SHP77 (cell line): ENCODE data around the gene TMEM25.
A peak's percentile ranks its signal among the peaks of the same experiment; 100 is the strongest.
"Not testable (repeated sequence)": the region's sequence is repeated elsewhere in the genome, so short reads cannot be mapped to it uniquely, and the experiment has no call there.

ENCODE experiments used
- DNase-seq, 2 experiments: peaks; one replicate each; lab custom pipeline; 2025; lab: John Stamatoyannopoulos, UW

TMEM25 gene

DNA sequence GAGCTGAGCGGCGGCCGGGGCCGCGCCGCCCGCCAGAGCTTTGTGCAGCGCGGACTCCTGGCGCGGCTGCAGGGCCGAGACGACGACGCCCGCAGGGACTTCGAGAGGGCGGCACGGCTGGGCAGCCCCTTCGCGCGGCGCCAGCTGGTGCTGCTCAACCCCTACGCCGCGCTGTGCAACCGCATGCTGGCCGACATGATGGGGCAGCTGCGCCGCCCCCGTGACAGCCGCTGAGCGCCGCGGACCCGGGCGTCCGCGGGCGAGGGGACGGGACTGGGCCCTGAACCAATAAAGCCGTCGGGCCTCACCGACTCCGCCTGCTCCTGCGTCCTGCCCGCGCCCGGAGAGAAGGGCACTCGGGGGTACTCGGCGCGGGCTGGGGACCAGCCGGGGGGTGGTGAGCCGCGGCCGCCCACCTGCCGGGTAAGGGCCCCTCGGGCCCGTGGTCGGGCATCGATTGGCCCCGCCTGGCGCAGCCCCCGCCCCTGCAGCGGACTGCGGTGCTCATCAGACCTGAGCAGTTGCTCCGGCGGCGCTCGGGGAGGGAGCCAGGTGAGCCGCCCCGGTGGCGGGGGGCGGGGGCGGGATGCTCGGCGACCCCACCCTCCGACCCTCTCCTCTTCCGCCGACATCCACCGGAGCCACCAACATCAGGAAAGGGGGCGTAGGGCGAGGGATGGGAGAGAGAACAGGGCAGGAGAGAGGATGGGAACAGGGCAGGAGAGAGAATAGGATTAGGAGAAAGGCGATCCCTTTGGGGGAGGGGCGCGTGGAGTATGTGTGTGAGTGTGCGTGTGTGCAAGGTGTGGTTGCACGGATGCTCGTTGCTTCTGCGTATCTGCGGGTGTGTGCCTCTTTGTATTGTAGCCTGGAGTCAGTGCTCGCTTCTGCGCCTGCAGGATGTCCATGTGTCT, at the start of gene TMEM25:
Gene TMEM25, plus strand, starts transcription at position 510 of the 914 bp plus-strand sequence. CDS start 610 bp downstream, outside the sequence.
- DNase-seq, result peak; percentile 33 to 59

DNA sequence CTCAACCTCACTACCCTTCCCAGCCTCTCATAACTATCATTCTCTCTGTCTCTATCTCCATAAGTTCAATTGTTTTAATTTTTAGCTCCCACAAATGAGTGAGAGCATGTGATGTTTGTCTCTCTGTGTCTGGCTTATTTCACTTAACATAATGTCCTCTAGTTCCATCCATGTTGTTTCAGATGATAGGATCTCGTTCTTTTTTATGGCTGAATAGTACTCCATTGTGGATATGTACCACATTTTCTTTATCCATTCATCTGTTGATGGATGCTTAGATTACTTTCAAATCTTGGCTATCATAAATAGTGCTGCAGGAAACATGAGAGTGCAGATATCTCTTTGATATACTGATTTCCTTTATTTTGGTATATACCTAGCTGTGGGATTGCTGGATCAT, 49.8 kb upstream of the TMEM25 start:
- not testable (repeated sequence) for DNase-seq

DNA sequence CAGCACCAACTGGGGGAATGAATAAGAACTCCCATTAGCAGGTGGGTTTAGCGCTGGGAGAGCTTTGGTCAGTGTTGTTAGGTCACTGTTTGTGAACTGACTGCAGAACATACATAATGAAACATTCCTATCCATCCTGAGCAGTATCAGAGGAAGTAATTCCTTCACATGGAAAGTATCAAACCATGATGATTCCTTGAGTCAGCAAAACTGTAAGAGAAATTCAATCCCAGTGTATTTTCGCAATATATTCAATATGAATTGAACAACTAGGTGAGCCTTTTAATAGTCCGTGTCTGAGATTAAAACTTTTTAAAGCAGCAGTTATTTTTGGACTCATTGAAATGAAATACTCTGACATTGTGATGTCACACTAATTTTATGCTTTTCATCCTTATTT, 46.6 kb upstream of the TMEM25 start:
- no peak for DNase-seq

DNA sequence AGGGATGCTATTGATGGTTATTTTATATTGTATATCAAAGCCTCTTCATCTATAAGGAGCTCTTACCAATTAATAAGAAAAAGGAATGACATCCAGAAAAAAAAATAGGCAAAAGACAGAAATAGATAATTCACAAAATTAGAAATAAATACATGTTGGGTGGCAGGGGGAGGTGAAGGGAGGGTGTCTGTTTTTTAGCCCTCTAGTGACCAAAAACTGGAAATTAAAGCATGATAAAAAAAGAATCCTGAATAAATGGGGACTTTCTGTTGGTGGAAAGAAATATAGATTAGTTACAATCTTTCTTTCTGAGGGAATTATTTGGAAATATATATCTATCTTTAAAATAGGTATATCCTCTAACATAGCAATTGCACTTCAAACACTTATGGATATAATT, 45.7 kb upstream of the TMEM25 start:
- no peak for DNase-seq

DNA sequence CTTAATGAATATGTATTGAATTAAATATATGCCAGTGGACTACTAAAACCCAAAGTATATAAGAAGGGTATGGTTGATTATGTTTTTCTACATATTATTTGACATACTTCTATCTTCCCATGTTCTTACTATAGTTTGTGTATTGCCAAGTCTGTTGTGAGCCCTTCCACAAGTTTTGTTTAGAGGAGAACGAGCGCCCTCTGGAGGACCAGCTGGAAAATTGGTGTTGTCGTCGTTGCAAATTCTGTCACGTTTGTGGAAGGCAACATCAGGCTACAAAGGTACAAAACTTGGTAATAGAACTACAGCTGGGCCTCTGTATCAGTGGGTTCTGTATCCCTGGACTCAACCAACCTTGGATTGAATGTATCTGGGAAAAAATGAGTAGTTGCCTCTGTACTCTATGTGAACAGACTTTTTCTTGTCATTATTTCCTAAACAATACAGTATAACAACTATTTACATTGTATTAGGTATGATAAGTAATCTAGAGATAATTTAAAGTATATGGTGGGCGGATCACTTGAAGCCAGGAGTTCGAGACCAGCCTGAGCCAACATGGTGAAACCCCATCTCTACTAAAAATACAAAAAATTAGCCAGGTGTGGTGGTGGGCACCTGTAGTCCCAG, 42.4 kb upstream of the TMEM25 start:
- DNase-seq, result peak; percentile 38 to 44

DNA sequence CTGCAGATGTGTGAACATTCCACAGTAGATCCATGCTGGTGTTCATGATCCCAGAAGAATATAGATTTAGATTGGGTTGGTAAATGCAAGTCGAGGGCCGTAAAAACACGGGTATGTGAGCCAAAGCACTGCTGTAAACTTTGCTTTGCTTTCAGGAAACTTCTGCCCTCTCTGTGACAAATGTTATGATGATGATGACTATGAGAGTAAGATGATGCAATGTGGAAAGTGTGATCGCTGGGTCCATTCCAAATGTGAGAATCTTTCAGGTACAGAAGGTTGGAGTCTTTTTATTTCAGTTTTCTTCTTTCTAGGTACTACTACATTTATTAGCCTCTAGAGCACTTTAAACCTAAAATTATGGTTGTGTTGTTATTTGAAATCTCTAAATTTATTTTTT, 40.0 kb upstream of the TMEM25 start:
- no peak for DNase-seq

DNA sequence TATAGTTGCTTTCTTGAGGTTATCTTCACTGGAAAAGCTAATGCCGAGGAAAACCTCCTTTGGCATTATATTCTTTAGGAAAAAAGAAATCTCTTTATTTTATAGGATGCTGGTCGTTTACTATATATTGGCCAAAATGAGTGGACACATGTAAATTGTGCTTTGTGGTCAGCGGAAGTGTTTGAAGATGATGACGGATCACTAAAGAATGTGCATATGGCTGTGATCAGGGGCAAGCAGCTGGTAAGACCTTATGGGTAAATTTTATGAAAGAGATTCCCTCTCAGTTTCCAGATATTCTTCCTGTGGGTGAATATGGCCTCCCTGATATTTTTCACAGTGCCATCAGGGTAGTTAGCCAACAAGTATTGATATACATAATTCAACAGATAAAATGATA, 33.2 kb upstream of the TMEM25 start:
- DNase-seq, result no peak

DNA sequence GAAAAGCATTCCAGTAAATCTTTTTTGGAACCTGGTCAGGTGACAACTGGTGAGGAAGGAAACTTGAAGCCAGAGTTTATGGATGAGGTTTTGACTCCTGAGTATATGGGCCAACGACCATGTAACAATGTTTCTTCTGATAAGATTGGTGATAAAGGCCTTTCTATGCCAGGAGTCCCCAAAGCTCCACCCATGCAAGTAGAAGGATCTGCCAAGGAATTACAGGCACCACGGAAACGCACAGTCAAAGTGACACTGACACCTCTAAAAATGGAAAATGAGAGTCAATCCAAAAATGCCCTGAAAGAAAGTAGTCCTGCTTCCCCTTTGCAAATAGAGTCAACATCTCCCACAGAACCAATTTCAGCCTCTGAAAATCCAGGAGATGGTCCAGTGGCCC, 27.8 kb upstream of the TMEM25 start:
- no peak for DNase-seq

DNA sequence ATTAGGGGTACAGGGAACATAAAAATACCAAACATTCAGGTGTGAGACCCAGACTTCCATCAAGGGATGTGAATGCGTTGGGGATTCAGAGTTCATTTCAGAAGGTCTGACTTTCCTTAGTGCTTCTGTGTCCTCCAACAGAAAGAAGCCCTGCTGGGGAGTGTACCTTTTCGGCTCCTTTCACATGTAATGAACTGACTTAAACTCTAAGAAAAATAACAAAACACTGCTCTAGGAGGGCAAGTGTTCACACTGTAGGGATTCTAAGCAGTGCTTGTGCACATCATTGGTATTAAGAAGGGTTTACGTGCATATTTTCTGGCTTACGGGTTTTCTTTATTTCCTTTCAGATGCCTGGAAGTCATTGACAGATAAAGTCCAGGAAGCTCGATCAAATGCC, 19.4 kb upstream of the TMEM25 start:
- no peak for DNase-seq

DNA sequence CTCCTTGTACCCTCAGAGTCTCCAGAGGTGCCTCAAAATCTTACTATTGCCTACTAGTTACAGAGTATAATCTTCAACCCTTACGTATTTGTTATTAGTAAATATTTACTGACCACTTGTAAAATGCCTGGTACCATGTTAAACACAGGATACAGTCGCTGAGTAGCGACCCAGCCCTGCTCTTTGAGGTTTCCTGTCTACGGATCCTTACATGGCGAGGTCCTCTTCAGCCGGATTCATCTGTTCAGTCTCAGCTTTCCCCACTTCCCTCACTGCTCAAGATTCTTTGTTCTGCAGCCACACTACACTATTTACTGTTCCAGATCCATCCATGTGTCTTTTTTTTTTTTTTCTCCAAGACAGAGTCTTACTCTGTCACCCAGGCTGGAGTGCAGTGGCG, 16.9 kb upstream of the TMEM25 start:
- no peak for DNase-seq

DNA sequence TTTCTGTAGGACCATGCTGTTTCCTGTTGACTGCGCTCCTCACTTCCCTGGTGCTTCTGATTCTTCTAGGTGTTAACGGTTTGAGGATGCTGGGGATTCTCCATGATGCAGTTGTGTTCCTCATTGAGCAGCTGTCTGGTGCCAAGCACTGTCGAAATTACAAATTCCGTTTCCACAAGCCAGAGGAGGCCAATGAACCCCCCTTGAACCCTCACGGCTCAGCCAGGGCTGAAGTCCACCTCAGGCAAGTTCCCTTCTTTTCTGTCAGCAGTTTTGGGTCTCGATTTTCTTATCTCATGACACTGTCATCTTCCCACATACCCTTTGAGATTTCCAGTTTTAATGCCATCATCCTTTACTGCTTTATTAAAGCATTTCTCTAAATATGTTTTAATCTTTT, 11.4 kb upstream of the TMEM25 start:
- DNase-seq, result no peak

DNA sequence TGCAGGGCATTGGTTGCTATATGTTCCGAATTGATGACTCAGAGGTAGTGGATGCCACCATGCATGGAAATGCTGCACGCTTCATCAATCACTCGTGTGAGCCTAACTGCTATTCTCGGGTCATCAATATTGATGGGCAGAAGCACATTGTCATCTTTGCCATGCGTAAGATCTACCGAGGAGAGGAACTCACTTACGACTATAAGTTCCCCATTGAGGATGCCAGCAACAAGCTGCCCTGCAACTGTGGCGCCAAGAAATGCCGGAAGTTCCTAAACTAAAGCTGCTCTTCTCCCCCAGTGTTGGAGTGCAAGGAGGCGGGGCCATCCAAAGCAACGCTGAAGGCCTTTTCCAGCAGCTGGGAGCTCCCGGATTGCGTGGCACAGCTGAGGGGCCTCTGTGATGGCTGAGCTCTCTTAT, 9.1 kb upstream of the TMEM25 start:
- no peak for DNase-seq

DNA sequence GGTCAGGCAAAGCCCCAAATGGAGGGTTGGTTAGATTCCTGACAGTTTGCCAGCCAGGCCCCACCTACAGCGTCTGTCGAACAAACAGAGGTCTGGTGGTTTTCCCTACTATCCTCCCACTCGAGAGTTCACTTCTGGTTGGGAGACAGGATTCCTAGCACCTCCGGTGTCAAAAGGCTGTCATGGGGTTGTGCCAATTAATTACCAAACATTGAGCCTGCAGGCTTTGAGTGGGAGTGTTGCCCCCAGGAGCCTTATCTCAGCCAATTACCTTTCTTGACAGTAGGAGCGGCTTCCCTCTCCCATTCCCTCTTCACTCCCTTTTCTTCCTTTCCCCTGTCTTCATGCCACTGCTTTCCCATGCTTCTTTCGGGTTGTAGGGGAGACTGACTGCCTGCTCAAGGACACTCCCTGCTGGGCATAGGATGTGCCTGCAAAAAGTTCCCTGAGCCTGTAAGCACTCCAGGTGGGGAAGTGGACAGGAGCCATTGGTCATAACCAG, 8.4 kb upstream of the TMEM25 start:
- peak; percentile 4 to 45 for DNase-seq

DNA sequence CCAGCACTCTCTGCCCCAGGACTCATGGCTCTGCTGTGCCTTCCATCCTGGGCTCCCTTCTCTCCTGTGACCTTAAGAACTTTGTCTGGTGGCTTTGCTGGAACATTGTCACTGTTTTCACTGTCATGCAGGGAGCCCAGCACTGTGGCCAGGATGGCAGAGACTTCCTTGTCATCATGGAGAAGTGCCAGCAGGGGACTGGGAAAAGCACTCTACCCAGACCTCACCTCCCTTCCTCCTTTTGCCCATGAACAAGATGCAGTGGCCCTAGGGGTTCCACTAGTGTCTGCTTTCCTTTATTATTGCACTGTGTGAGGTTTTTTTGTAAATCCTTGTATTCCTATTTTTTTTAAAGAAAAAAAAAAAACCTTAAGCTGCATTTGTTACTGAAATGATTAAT, 6.6 kb upstream of the TMEM25 start:
- DNase-seq, result no peak

DNA sequence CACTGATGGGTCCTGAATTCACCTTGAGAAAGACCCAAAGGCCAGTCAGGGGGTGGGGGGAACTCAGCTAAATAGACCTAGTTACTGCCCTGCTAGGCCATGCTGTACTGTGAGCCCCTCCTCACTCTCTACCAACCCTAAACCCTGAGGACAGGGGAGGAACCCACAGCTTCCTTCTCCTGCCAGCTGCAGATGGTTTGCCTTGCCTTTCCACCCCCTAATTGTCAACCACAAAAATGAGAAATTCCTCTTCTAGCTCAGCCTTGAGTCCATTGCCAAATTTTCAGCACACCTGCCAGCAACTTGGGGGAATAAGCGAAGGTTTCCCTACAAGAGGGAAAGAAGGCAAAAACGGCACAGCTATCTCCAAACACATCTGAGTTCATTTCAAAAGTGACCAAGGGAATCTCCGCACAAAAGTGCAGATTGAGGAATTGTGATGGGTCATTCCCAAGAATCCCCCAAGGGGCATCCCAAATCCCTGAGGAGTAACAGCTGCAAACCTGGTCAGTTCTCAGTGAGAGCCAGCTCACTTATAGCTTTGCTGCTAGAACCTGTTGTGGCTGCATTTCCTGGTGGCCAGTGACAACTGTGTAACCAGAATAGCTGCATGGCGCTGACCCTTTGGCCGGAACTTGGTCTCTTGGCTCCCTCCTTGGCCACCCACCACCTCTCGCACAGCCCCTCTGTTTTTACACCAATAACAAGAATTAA, 6.1 kb upstream of the TMEM25 start:
- DNase-seq, result no peak

DNA sequence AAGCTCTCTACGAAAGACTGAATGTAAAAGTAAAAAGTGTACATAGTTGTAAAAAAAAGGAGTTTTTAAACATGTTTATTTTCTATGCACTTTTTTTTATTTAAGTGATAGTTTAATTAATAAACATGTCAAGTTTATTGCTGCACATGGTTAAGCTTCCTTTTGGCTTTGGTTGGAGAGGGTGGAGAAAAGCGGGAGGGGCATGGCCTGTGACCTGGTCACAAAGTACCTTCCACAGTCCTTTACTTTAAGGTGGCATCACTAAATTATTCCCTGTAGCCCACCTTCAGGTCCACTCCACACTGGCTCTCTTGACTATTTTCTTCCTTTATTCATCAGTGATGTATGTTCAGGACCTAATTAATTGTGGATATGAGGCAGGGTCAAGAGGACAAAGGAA, 4.3 kb upstream of the TMEM25 start:
- no peak for DNase-seq

DNA sequence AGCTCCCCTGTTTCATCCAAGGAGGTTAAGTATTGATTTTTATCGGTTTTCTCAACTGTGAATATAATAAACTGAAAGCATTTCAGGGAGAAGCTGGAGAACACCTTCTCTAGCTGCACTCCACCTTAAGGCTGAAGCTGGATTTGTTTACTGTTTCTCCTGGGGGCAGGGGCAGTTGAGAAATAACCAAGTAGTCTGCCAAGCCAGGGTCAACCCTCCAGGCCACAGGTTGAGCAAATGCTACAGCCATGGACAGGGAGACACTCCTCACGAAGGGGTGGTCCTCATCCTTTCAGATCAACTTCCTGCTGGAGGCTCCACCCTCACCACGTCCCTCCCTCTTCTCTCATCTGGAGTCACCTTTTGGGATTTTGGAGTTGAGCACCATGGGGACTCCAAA, 3.9 kb upstream of the TMEM25 start, which contains the start of gene TTC36:
Gene TTC36, plus strand, starts transcription at position 366 of the 400 bp plus-strand sequence. Its CDS starts 21 bp downstream, at position 387.
- DNase-seq, result no peak

DNA sequence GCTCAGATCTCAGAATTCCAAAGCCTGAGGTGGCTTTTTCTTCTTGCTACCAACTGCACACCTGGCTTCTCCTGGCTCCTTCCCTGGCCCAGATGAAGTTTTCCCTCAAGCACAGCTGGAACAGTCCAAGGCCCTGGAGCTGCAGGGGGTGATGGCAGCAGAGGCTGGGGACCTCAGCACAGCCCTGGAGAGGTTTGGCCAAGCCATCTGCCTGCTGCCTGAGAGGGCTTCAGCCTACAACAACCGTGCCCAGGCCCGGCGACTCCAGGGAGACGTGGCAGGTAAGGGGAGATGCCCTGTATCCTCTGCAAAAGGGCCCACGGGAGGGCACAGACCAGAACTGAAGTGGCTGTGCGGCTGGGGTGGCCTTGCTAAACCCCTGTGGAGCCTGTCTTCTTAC, 2.5 kb upstream of the TMEM25 start:
- DNase-seq, result no peak

DNA sequence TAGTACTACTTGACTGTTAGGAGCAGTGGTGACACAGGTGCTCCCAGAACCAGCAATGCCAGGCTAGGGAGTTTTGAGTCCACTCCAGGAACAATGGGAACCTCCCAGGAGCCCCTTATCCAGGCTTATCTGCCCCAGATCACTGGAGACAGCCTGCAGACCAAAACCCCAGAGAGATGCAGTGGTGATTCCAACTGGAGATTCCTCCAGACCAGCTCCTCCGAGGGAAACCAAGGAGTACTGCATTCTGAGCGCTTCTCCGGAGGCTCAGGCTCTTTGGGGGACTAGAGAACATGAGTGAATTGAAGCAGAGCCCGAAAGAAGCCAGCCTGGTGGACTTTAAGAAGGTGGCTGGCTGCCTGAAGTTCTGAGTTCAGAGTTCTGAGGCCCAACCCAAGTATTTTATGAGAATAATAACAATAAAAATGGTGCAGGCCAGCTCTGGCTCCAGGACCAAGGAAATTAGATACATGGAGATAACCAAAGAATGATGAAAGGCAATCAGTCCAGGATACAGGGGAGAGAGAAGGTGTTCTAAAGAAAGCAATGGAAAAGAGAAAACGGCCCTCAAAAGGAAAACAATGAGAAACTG, 1.3 kb upstream of the TMEM25 start:
- DNase-seq, result no peak

DNA sequence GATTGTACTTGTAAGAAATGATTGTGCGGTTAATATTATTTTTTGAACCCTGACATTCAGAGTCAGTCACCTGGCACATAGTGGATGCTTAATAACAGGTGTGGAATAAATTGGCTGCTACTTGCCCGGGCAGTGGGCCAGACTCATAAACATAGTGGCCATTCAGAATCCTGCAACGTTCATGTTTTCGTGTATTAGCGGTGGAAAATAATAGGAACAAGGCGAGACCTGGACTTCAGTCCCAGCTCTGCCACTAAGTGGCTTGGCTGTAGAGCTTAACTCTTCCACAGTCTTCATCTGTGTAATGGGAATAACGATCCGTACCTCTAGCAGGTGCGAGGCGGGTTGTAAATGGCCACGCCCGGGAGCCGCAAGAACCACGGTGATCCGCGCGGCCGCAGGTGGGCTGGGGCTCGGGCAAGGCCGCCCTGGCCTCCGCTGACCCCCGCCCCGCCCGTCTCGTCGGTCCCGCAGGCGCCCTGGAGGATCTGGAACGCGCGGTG, 761 bp upstream of the TMEM25 start:
- DNase-seq, result peak in 1 of 2 experiments; percentile 45

DNA sequence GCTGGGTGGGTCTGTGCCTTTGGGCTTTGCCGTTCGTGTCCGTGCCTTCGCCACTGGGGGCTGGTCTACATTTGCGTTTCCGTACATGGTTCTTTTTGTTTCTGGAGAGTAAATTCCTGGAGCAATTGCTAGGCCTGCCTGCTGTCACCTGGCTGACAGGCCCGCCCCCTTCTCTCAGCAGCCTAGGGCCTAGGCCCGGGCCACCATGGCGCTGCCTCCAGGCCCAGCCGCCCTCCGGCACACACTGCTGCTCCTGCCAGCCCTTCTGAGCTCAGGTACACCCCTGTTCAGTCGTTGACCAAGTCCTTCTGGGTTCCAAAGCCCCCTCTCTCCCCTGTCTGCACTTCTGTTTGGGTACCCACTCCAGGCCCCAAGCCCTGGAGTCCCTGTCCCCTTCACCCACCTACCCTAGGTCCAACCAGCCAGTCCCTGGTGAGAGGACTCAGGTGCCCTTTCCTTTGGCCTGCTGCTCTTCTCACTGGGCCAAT, 649 bp downstream of the TMEM25 start:
- peak; percentile 5 to 8 for DNase-seq

DNA sequence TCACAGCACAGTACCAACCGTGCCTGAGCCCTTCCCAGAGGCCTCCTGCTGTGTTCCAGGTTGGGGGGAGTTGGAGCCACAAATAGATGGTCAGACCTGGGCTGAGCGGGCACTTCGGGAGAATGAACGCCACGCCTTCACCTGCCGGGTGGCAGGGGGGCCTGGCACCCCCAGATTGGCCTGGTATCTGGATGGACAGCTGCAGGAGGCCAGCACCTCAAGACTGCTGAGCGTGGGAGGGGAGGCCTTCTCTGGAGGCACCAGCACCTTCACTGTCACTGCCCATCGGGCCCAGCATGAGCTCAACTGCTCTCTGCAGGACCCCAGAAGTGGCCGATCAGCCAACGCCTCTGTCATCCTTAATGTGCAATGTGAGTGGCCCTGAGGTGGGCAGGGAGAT, 1.1 kb downstream of the TMEM25 start:
- no peak for DNase-seq
